Liver (tissue), 9 donors: ENCODE measurements around the gene MAX. TPM values are rescaled to one million over a fixed set of nuclear protein-coding genes. Genes with fewer than 3 reads are reported as not detected.

Experiments used
- DNase-seq: peaks from one replicate; pipeline ENCODE4 v3.0.0-alpha.2; 2017; ENCODE audit warnings: low spot score
- H3K27ac ChIP-seq, 2 donors: one replicate each; pipeline ENCODE4 v1.7.0; 2013; ENCODE audit warnings: inconsistent platforms in 2 of 2, low read length in 2 of 2, control low read depth in 1 of 2, low read depth in 1 of 2, mild to moderate bottlenecking in 1 of 2
- H3K27me3 ChIP-seq, 4 donors: one replicate each; pipeline versions ENCODE4 v1.6.1 to v1.7.0; 2013; ENCODE audit warnings: low read length in 3 of 4, inconsistent platforms in 1 of 4, mild to moderate bottlenecking in 1 of 4, moderate library complexity in 1 of 4; ENCODE audit not compliant: control insufficient read depth in 4 of 4, insufficient read depth in 4 of 4
- H3K36me3 ChIP-seq, 4 donors: one replicate each; pipeline versions ENCODE4 v1.6.1 to v1.7.0; 2013; ENCODE audit warnings: low read length in 3 of 4, mild to moderate bottlenecking in 3 of 4, low read depth in 1 of 4, moderate library complexity in 1 of 4; ENCODE audit not compliant: control insufficient read depth in 4 of 4, insufficient read depth in 3 of 4
- H3K4me1 ChIP-seq, 4 donors: one replicate each; pipeline versions ENCODE4 v1.6.1 to v1.7.0; 2013; ENCODE audit warnings: low read length in 3 of 4, mild to moderate bottlenecking in 3 of 4, moderate library complexity in 1 of 4; ENCODE audit not compliant: control insufficient read depth in 4 of 4, insufficient read depth in 4 of 4
- H3K4me3 ChIP-seq, 3 donors: one replicate each; pipeline versions ENCODE4 v1.6.1 to v1.7.0; 2013; ENCODE audit warnings: low read length in 3 of 3, control low read depth in 1 of 3, low read depth in 1 of 3, mild to moderate bottlenecking in 1 of 3
- H3K9ac ChIP-seq, 2 donors: one replicate each; pipeline ENCODE4 v1.7.0; 2013; ENCODE audit warnings: low read length in 2 of 2, mild to moderate bottlenecking in 2 of 2, moderate library complexity in 2 of 2, control low read depth in 1 of 2, low read depth in 1 of 2
- H3K9me3 ChIP-seq, 4 donors: one replicate each; pipeline versions ENCODE4 v1.6.1 to v1.7.0; 2013; ENCODE audit warnings: low read length in 3 of 4; ENCODE audit not compliant: control insufficient read depth in 4 of 4
- ATF3 ChIP-seq: IDR thresholded peaks from 2 replicates; pipeline ENCODE4 v1.6.1; 2016; ENCODE audit warnings: antibody characterized with exemption
- CTCF ChIP-seq: fragments of 150-350 bp; IDR thresholded peaks from 2 replicates; pipeline ENCODE4 v1.5.1; 2017; ENCODE audit warnings: improper control_type of control experiment, low read depth, low read length; ENCODE audit not compliant: missing input control
- FOXA1 ChIP-seq: IDR thresholded peaks from 2 replicates; pipeline ENCODE4 v1.6.1; 2016; ENCODE audit warnings: antibody characterized with exemption
- FOXA2 ChIP-seq: IDR thresholded peaks from 2 replicates; pipeline ENCODE4 v1.6.1; 2016; ENCODE audit warnings: antibody characterized with exemption
- GABPA ChIP-seq, 2 donors: IDR thresholded peaks in 1 of 2; conservative IDR thresholded peaks in 1 of 2; 2 replicates each; pipeline ENCODE4 v1.6.1; 2016; ENCODE audit warnings: antibody characterized with exemption in 2 of 2, mild to moderate bottlenecking in 1 of 2, moderate library complexity in 1 of 2
- HNF4A ChIP-seq, 2 donors: conservative IDR thresholded peaks; 2 replicates each; pipeline ENCODE4 v1.6.1; 2016; ENCODE audit warnings: antibody characterized with exemption in 2 of 2, mild to moderate bottlenecking in 2 of 2
- HNF4G ChIP-seq: IDR thresholded peaks from 2 replicates; pipeline ENCODE4 v1.6.1; 2016; ENCODE audit warnings: antibody characterized with exemption
- JUND ChIP-seq, 2 donors: IDR thresholded peaks; 2 replicates each; pipeline ENCODE4 v1.6.1; 2016; ENCODE audit warnings: antibody characterized with exemption in 2 of 2
- MAX ChIP-seq: IDR thresholded peaks from 2 replicates; pipeline ENCODE4 v1.6.1; 2016; ENCODE audit warnings: antibody characterized with exemption
- NR2F2 ChIP-seq: IDR thresholded peaks from 2 replicates; pipeline ENCODE4 v1.6.1; 2016; ENCODE audit warnings: antibody characterized with exemption
- RAD21 ChIP-seq, 2 donors: IDR thresholded peaks; 2 replicates each; pipeline ENCODE4 v1.6.1; 2016; ENCODE audit warnings: antibody characterized with exemption in 2 of 2, mild to moderate bottlenecking in 2 of 2
- REST ChIP-seq: IDR thresholded peaks from 2 replicates; pipeline ENCODE4 v1.6.1; 2016; ENCODE audit warnings: antibody characterized with exemption, mild to moderate bottlenecking
- RXRA ChIP-seq, 2 donors: IDR thresholded peaks; 2 replicates each; pipeline ENCODE4 v1.6.1; 2017 to 2018; ENCODE audit warnings: antibody characterized with exemption in 2 of 2, mild to moderate bottlenecking in 1 of 2
- SP1 ChIP-seq: IDR thresholded peaks from 2 replicates; pipeline ENCODE4 v1.6.1; 2018; ENCODE audit warnings: antibody characterized with exemption, mild to moderate bottlenecking
- TAF1 ChIP-seq: conservative IDR thresholded peaks from 2 replicates; pipeline ENCODE4 v1.6.1; 2016; ENCODE audit warnings: antibody characterized with exemption, mild to moderate bottlenecking
- YY1 ChIP-seq: IDR thresholded peaks from 2 replicates; pipeline ENCODE4 v1.6.1; 2016; ENCODE audit warnings: antibody characterized with exemption, mild to moderate bottlenecking
- ZBTB33 ChIP-seq: IDR thresholded peaks from 2 replicates; pipeline ENCODE4 v1.6.1; 2016; ENCODE audit warnings: antibody characterized with exemption
- WGBS: extraction: QIAGEN DNeasy Blood & Tissue Kit; methylation state at CpG from one replicate; pipeline ENCODE4 v1.1.7; 2013; 5-methylcytosine and 5-hydroxymethylcytosine counted together
- polyA plus RNA-seq, 2 donors: library from polyadenylated mRNA; stranded (reverse) in 1 of 2; unstranded in 1 of 2; fragments of 200-250 nt in 1 of 2; fragments of >200 nt in 1 of 2; fragmentation: Nextera tagmentation in 1 of 2; extraction: Ambion mirVana in 1 of 2; gene quantifications; one replicate each; pipeline versions ENCODE4 v1.2.1 to v1.2.3, GENCODE V29; 2013 to 2015
- total RNA-seq, 2 donors: library from RNA; depleted of rRNA; stranded (reverse); fragments of >200 nt; gene quantifications; one replicate each; pipeline ENCODE4 v1.2.3, GENCODE V29; 2014
- donor health status: healthy.
- donor health status: healthy.
- donor health status: healthy.
- donor health status: healthy.
- donor health status: healthy.

Gene MAX
- total and polyA plus RNA-seq, 4 donors = 14.8 to 27.0 (median 16.9) TPM

GRCh38 chr14:65131301-65131701 is 29.0 kb upstream of the MAX start:
- Histone ChIP-seq H3K36me3 (no peaks in the 10 kb centered on the region), H3K4me3 (no peak overlapping the region), H3K27me3 (no peaks in the 10 kb centered on the region), H3K9ac (no peak overlapping the region), H3K9me3 (no peaks in the 10 kb centered on the region), H3K27ac (no peak overlapping the region), H3K4me1 (no peaks in the 10 kb centered on the region)
- 75% methylated on average over 7 of the region's 7 CpGs for WGBS
- TF ChIP-seq FOXA1 (no peak), MAX (no peak), NR2F2 (no peak), CTCF (no peak), GABPA (IDR thresholded peaks at IDR 0.05 in 1 of 2, conservative IDR thresholded peaks at IDR 0.05 in 1 of 2) (no peak), RXRA (IDR thresholded peaks at IDR 0.05) (no peak), ATF3 (no peak), TAF1 (no peak), HNF4G (no peak), SP1 (no peak), HNF4A (conservative IDR thresholded peaks at IDR 0.05) (no peak), RAD21 (IDR thresholded peaks at IDR 0.05) (no peak), JUND (IDR thresholded peaks at IDR 0.05) (no peak), YY1 (no peak), REST (no peak), FOXA2 (no peak)
- DNase-seq = no peak

- no peaks in the 10 kb centered on the region for H3K4me1 ChIP-seq
- H3K27me3 ChIP-seq = no peaks in the 10 kb centered on the region
- no peak overlapping the region for H3K9ac ChIP-seq
- no peaks in the 10 kb centered on the region for H3K36me3 ChIP-seq
- H3K9me3 ChIP-seq = no peaks in the 10 kb centered on the region
- H3K27ac ChIP-seq = no peak overlapping the region
- TF ChIP-seq SP1 (no peak), ZBTB33 (no peak), CTCF (no peak), RXRA (IDR thresholded peaks at IDR 0.05) (no peak)
- WGBS = 83% methylated on average over 5 of the region's 5 CpGs
- no peak overlapping the region for H3K4me3 ChIP-seq
- DNase-seq = no peak
These were observed 25.8 kb upstream of the MAX start for GRCh38 chr14:65128096-65128495.
